Breast epithelium (tissue), 4 donors: ENCODE measurements around the gene CLUH. TPM values are rescaled to one million over a fixed set of nuclear protein-coding genes. Genes with fewer than 3 reads are reported as not detected.

Experiments used
- DNase-seq, 2 donors: peaks; one replicate each; pipeline ENCODE4 v3.0.0-alpha.2; 2019; ENCODE audit warnings: low spot score in 2 of 2
- H3K27ac ChIP-seq, 2 donors: fragments of 200-600 bp; sonication (generic) in 1 of 2; one replicate each; pipeline ENCODE4 v1.5.1; 2016 to 2019; ENCODE audit warnings: mild to moderate bottlenecking in 1 of 2
- H3K27me3 ChIP-seq, 2 donors: fragments of 200-600 bp; sonication (generic) in 1 of 2; one replicate each; pipeline versions ENCODE4 v1.5.1 to v1.6.0; 2017 to 2019; ENCODE audit warnings: control low read depth in 1 of 2, mild to moderate bottlenecking in 1 of 2
- H3K36me3 ChIP-seq: fragments of 200-600 bp; one replicate; pipeline ENCODE4 v1.5.1; 2019
- H3K4me1 ChIP-seq, 2 donors: fragments of 200-600 bp; sonication (generic); one replicate each; pipeline ENCODE4 v1.5.1; 2016 to 2019; ENCODE audit warnings: control low read depth in 1 of 2
- H3K4me3 ChIP-seq, 3 donors: fragments of 200-600 bp; sonication (generic); 1 replicate in 2 of 3; 2 replicates in 1 of 3; pipeline ENCODE4 v1.5.1; 2016 to 2019; ENCODE audit warnings: mild to moderate bottlenecking in 3 of 3, moderate library complexity in 2 of 3
- H3K9me3 ChIP-seq, 2 donors: fragments of 200-600 bp; sonication (generic) in 1 of 2; one replicate each; pipeline ENCODE4 v1.5.1; 2016 to 2019; ENCODE audit warnings: control low read depth in 1 of 2
- CTCF ChIP-seq, 3 donors: fragments of 450-650 bp; IDR thresholded peaks; one replicate each; pipeline ENCODE4 v1.5.1; 2016 to 2017; ENCODE audit warnings: antibody characterized with exemption in 3 of 3, mild to moderate bottlenecking in 3 of 3, moderate library complexity in 3 of 3
- POLR2A ChIP-seq: fragments of 450-650 bp; IDR thresholded peaks from one replicate; pipeline ENCODE4 v1.6.1; 2016; ENCODE audit warnings: antibody characterized with exemption, mild to moderate bottlenecking, moderate library complexity
- POLR2AphosphoS5 ChIP-seq, 3 donors: sonication (generic); formaldehyde crosslinking; IDR thresholded peaks; one replicate each; pipeline ENCODE4 v1.6.1; 2017; ENCODE audit warnings: antibody characterized with exemption in 3 of 3
- intact Hi-C: fragments of 100-400 bp; cut with DNase I; formaldehyde crosslinking; loops from one replicate; pipeline ENCODE4 v1.15.1; 2023; ENCODE audit warnings: low total_unique reads
- total RNA-seq, 3 donors: library from RNA; depleted of rRNA; stranded (reverse); fragments of >200 nt; gene quantifications; one replicate each; pipeline ENCODE4 v1.1.0, GENCODE V29; 2016

The CLUH gene
- total RNA-seq, 3 donors from 2014 or later, result 37.6 to 77.7 (median 50.6) TPM

GRCh38 chr17:2704890-2705248 is 6.7 kb downstream of the CLUH start:
- Histone ChIP-seq H3K9me3 (no peaks in the 10 kb centered on the region), H3K27me3 (no peaks in the 10 kb centered on the region), H3K27ac (no peak overlapping the region), H3K4me3 (no peak overlapping the region), H3K4me1 (peaks cover 14 to 25% of the 10 kb centered on the region in 2 donors), H3K36me3 (peaks cover 11% of the 10 kb centered on the region)
- no peak for DNase-seq
- intact Hi-C loops, result no loop called here
- TF ChIP-seq POLR2A (no peak), CTCF (IDR thresholded peaks at IDR 0.05) (no peak), POLR2AphosphoS5 (IDR thresholded peaks at IDR 0.05) (no peak)

GRCh38 chr17:2704031-2704889 is 7.3 kb downstream of the CLUH start:
- TF ChIP-seq CTCF (IDR thresholded peaks at IDR 0.05) (no peak), POLR2AphosphoS5 (IDR thresholded peaks at IDR 0.05) (no peak), POLR2A (no peak)
- intact Hi-C loops, result no loop called here
- Histone ChIP-seq H3K4me1 (peaks cover 14 to 19% of the 10 kb centered on the region in 2 donors), H3K27ac (no peak overlapping the region), H3K9me3 (no peaks in the 10 kb centered on the region), H3K27me3 (no peaks in the 10 kb centered on the region), H3K4me3 (no peak overlapping the region), H3K36me3 (peaks cover 11% of the 10 kb centered on the region)
- peak in 1 of 2 donors; percentile 50 for DNase-seq

GRCh38 chr17:2703606-2704005 is 8.0 kb downstream of the CLUH start:
- Histone ChIP-seq H3K27me3 (no peaks in the 10 kb centered on the region), H3K4me1 (peaks cover 9 to 18% of the 10 kb centered on the region in 2 donors), H3K4me3 (no peak overlapping the region), H3K9me3 (no peaks in the 10 kb centered on the region), H3K27ac (no peak overlapping the region), H3K36me3 (peaks cover 11% of the 10 kb centered on the region)
- peak in 1 of 2 donors; percentile 48 for DNase-seq
- intact Hi-C loops, result no loop called here
- TF ChIP-seq POLR2A, result no peak
- no peak for TF ChIP-seq POLR2AphosphoS5 (IDR thresholded peaks at IDR 0.05)
- no peak for TF ChIP-seq CTCF (IDR thresholded peaks at IDR 0.05)

- DNase-seq, result peak in 1 of 2 donors; percentile 49
- H3K4me3 ChIP-seq, result no peak overlapping the region
- no peaks in the 10 kb centered on the region for H3K27me3 ChIP-seq
- H3K36me3 ChIP-seq, result peaks cover 12% of the 10 kb centered on the region
- peak overlapping the region in 1 of 2 donors; percentile 80 for H3K27ac ChIP-seq
- no peaks in the 10 kb centered on the region for H3K9me3 ChIP-seq
- H3K4me1 ChIP-seq, result peaks cover 9 to 14% of the 10 kb centered on the region in 2 donors
- no peak for TF ChIP-seq POLR2A
- TF ChIP-seq POLR2AphosphoS5 (IDR thresholded peaks at IDR 0.05), result no peak
- no peak for TF ChIP-seq CTCF (IDR thresholded peaks at IDR 0.05)
- intact Hi-C loops, result no loop called here
Measured at GRCh38 chr17:2703181-2703580, 8.4 kb downstream of the CLUH start.

GRCh38 chr17:2701996-2702741 is 9.4 kb downstream of the CLUH start:
- intact Hi-C loops, result no loop called here
- DNase-seq, result peak; percentile 54 to 74
- no peak for TF ChIP-seq POLR2A
- no peak for TF ChIP-seq POLR2AphosphoS5 (IDR thresholded peaks at IDR 0.05)
- TF ChIP-seq CTCF (IDR thresholded peaks at IDR 0.05), result no peak
- peak overlapping the region; percentile 80 for H3K27ac ChIP-seq
- no peaks in the 10 kb centered on the region for H3K27me3 ChIP-seq
- H3K9me3 ChIP-seq, result no peaks in the 10 kb centered on the region
- peaks cover 21% of the 10 kb centered on the region for H3K36me3 ChIP-seq
- H3K4me1 ChIP-seq, result peaks cover under 1 to 6% of the 10 kb centered on the region in 2 donors
- no peak overlapping the region for H3K4me3 ChIP-seq
